GM23248 (cell line): ENCODE measurements around the gene AFAP1.

Source experiments
- EZH2 ChIP-seq: fragments of 200-600 bp; sonication (generic); IDR thresholded peaks from 2 replicates; pipeline ENCODE4 v1.6.1; 2018; ENCODE audit warnings: antibody characterized with exemption, mild to moderate bottlenecking; ENCODE audit not compliant: insufficient read depth, poor library complexity, severe bottlenecking
- EZH2phosphoT487 ChIP-seq: fragments of 200-600 bp; sonication (generic); IDR thresholded peaks from 2 replicates; pipeline ENCODE4 v1.6.1; 2018; ENCODE audit warnings: antibody characterized with exemption, moderate library complexity, mild to moderate bottlenecking, low read depth; ENCODE audit not compliant: insufficient read depth

GRCh38 chr4:7731437-7731836, 208.2 kb downstream of the AFAP1 start:
- no peak for TF ChIP-seq EZH2
- no peak for TF ChIP-seq EZH2phosphoT487
